Measurements from ENCODE around the gene PTRHD1. TPM values are rescaled to one million over a fixed set of nuclear protein-coding genes. Genes with fewer than 3 reads are reported as not detected.

PTRHD1 gene
- total and polyA plus RNA-seq, 2 of the 8 experiments (the other 6 are each of a cell fraction or from before 2014, with no cell fraction given) = 46.2 to 91.9 TPM

GRCh38 chr2:24822049-24822706 lies 29.0 kb upstream of the PTRHD1 start (continued):
- peak; percentile 60; the same call in 1 of the 2 replicates for TF ChIP-seq SP1 (IDR thresholded peaks at IDR 0.05; ENCODE audit: low read depth, low read length)
- TF ChIP-seq ASH2L (IDR thresholded peaks at IDR 0.05; ENCODE audit: low read length) = peak; percentile 63
- TF ChIP-seq RNF2 (IDR thresholded peaks at IDR 0.05; ENCODE audit: borderline replicate concordance, low read depth, low read length, missing control alignments, poor library complexity, severe bottlenecking) = no peak
- no peak for TF ChIP-seq CBX5 (IDR thresholded peaks at IDR 0.05; ENCODE audit: low read depth, low read length)
- 0 out of 2 replicates have a peak, but pooled peaks have one; percentile 17 for TF ChIP-seq TCF12 (IDR thresholded peaks at IDR 0.05; ENCODE audit: low read depth, low read length)
- no peak for TF ChIP-seq MAFK (IDR thresholded peaks at IDR 0.05; ENCODE audit: low read depth, low read length)
- TF ChIP-seq BCL11A (IDR thresholded peaks at IDR 0.05; ENCODE audit: low read depth in 2 of 2, low read length in 2 of 2) = no peak
- TF ChIP-seq SIRT6 (IDR thresholded peaks at IDR 0.05; ENCODE audit: low read length) = no peak
- TF ChIP-seq EGR1 (IDR thresholded peaks at IDR 0.05; ENCODE audit: borderline replicate concordance, low read depth, low read length) = peak; percentile 33; the same call in 1 of the 2 replicates
- TF ChIP-seq HDAC2 (IDR thresholded peaks at IDR 0.05; ENCODE audit: borderline replicate concordance in 1 of 2, low read depth in 2 of 2, low read length in 2 of 2) = peak; percentile 52 to 58; a peak in 1 of 4 replicates
- TF ChIP-seq BACH1 (IDR thresholded peaks at IDR 0.05; ENCODE audit: low read length) = no peak
